ENCODE results near the gene MIEN1.
"Not testable (repeated sequence)": the region's sequence is repeated elsewhere in the genome, so short reads cannot be mapped to it uniquely, and the experiment has no call there.

MIEN1 gene

GRCh38 chr17:39755554-39756379 lies 25.4 kb upstream of the MIEN1 start:
- DNase-seq (ENCODE audit: low read depth in 2 of 2), result no peak

GRCh38 chr17:39754958-39755553 lies 24.7 kb upstream of the MIEN1 start:
- no peak for DNase-seq (ENCODE audit: low read depth in 2 of 2)

GRCh38 chr17:39754161-39754957 lies 24.0 kb upstream of the MIEN1 start:
- peak; percentile 45 to 53 for DNase-seq (ENCODE audit: low read depth in 2 of 2)

- DNase-seq (ENCODE audit: low read depth in 2 of 2), result no peak
Observed at GRCh38 chr17:39753514-39754160, 23.3 kb upstream of the MIEN1 start.

GRCh38 chr17:39752241-39752881 lies 22.0 kb upstream of the MIEN1 start:
- no peak for DNase-seq (ENCODE audit: low read depth in 2 of 2)

- no peak for DNase-seq (ENCODE audit: low read depth in 2 of 2)
Observed at GRCh38 chr17:39751637-39752036, 21.3 kb upstream of the MIEN1 start.

- no peak for DNase-seq (ENCODE audit: low read depth in 2 of 2)
Observed at GRCh38 chr17:39751016-39751543, 20.7 kb upstream of the MIEN1 start.

GRCh38 chr17:39750131-39751015 lies 20.0 kb upstream of the MIEN1 start:
- DNase-seq (ENCODE audit: low read depth in 2 of 2), result no peak

- DNase-seq (ENCODE audit: low read depth in 2 of 2), result not testable (repeated sequence)
Observed at GRCh38 chr17:39748444-39749034, 18.2 kb upstream of the MIEN1 start.

- DNase-seq (ENCODE audit: low read depth in 2 of 2), result no peak
Observed at GRCh38 chr17:39747745-39748144, 17.4 kb upstream of the MIEN1 start.

GRCh38 chr17:39746145-39746461 lies 15.8 kb upstream of the MIEN1 start:
- DNase-seq (ENCODE audit: low read depth in 2 of 2), result no peak

GRCh38 chr17:39745335-39746144 lies 15.2 kb upstream of the MIEN1 start:
- DNase-seq (ENCODE audit: low read depth in 2 of 2), result no peak

- DNase-seq (ENCODE audit: low read depth in 2 of 2), result no peak
Observed at GRCh38 chr17:39744836-39745215, 14.5 kb upstream of the MIEN1 start.

- DNase-seq (ENCODE audit: low read depth in 2 of 2), result no peak
Observed at GRCh38 chr17:39744075-39744835, 13.9 kb upstream of the MIEN1 start.

GRCh38 chr17:39742856-39743436 lies 12.6 kb upstream of the MIEN1 start:
- no peak for DNase-seq (ENCODE audit: low read depth in 2 of 2)

- no peak for DNase-seq (ENCODE audit: low read depth in 2 of 2)
Observed at GRCh38 chr17:39742126-39742855, 12.0 kb upstream of the MIEN1 start.

- DNase-seq (ENCODE audit: low read depth in 2 of 2), result no peak
Observed at GRCh38 chr17:39740357-39741111, 10.2 kb upstream of the MIEN1 start.
